ENCODE measurements around the gene MYO7A.
"Not testable (repeated sequence)": the region's sequence is repeated elsewhere in the genome, so short reads cannot be mapped to it uniquely, and the experiment has no call there.

MYO7A gene

DNA sequence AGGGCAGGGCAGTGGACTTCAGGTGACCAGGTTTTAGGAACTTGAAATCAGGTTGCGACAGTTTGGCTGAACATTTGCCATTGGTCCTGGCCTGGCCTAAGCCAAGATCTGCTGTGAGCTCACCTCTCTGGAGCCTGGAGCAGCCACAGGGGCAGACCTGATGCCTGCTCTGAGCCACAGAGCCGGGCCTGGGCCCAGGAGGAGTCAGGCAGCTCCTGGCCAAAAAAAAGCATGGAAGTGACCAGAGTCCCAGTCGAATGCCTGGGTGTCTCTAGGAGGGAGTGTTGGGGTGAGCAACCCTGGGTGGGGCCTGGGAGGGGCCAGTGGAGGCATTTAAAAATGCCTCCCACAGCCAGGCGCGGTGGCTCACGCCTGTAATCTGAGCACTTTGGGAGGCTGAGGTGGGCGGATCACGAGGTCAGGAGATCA lies 31.4 kb upstream of the MYO7A start:
- Histone ChIP-seq H3K27me3 (ENCODE audit: insufficient read depth, low read length) (no peaks in the 10 kb centered on the region), H3K4me2 (ENCODE audit: low read length) (no peak overlapping the region), H3K9ac (ENCODE audit: low read length) (no peak overlapping the region), H3F3A (ENCODE audit: insufficient read depth, low read length) (no peaks in the 10 kb centered on the region), H3K36me3 (ENCODE audit: insufficient read depth, low read length) (no peaks in the 10 kb centered on the region), H3K4me3 (ENCODE audit: low read depth, low read length, poor library complexity, severe bottlenecking) (no peak overlapping the region), H2AFZ (ENCODE audit: low read length) (no peak overlapping the region), H3K4me1 (ENCODE audit: insufficient read depth, low read length, severe bottlenecking) (no peaks in the 10 kb centered on the region), H3K9me3 (ENCODE audit: low read length) (no peaks in the 10 kb centered on the region), H3K9me2 (ENCODE audit: low read depth, low read length) (no peaks in the 10 kb centered on the region), H4K20me1 (ENCODE audit: insufficient read depth, low read length) (no peaks in the 10 kb centered on the region), H3K79me2 (ENCODE audit: insufficient read depth, low read length) (no peaks in the 10 kb centered on the region), H3K27ac (ENCODE audit: low read depth, low read length, poor library complexity, severe bottlenecking) (no peak overlapping the region)
- TF ChIP-seq, protein P1, sequence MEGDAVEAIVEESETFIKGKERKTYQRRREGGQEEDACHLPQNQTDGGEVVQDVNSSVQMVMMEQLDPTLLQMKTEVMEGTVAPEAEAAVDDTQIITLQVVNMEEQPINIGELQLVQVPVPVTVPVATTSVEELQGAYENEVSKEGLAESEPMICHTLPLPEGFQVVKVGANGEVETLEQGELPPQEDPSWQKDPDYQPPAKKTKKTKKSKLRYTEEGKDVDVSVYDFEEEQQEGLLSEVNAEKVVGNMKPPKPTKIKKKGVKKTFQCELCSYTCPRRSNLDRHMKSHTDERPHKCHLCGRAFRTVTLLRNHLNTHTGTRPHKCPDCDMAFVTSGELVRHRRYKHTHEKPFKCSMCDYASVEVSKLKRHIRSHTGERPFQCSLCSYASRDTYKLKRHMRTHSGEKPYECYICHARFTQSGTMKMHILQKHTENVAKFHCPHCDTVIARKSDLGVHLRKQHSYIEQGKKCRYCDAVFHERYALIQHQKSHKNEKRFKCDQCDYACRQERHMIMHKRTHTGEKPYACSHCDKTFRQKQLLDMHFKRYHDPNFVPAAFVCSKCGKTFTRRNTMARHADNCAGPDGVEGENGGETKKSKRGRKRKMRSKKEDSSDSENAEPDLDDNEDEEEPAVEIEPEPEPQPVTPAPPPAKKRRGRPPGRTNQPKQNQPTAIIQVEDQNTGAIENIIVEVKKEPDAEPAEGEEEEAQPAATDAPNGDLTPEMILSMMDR (IDR thresholded peaks at IDR 0.05; ENCODE audit: low read length) = no peak
- no peak for TF ChIP-seq EZH2 (IDR thresholded peaks at IDR 0.05; ENCODE audit: borderline replicate concordance, low read length)

- H3K36me3 ChIP-seq (ENCODE audit: insufficient read depth, low read length); H3K79me2 ChIP-seq (ENCODE audit: insufficient read depth, low read length); H3K4me1 ChIP-seq (ENCODE audit: insufficient read depth, low read length, severe bottlenecking); H3K27ac ChIP-seq (ENCODE audit: low read depth, low read length, poor library complexity, severe bottlenecking); H3K27me3 ChIP-seq (ENCODE audit: insufficient read depth, low read length); H3K9me3 ChIP-seq (ENCODE audit: low read length); H2AFZ ChIP-seq (ENCODE audit: low read length); H4K20me1 ChIP-seq (ENCODE audit: insufficient read depth, low read length); H3K4me3 ChIP-seq (ENCODE audit: low read depth, low read length, poor library complexity, severe bottlenecking); H3K9me2 ChIP-seq (ENCODE audit: low read depth, low read length); H3K4me2 ChIP-seq (ENCODE audit: low read length); H3F3A ChIP-seq (ENCODE audit: insufficient read depth, low read length); H3K9ac ChIP-seq (ENCODE audit: low read length): not testable (repeated sequence)
Measured at GRCh38 chr11:77097180-77097579, 30.9 kb upstream of the MYO7A start.

- H3K4me2 ChIP-seq (ENCODE audit: low read length) = no peak overlapping the region
- TF ChIP-seq, protein P1 (IDR thresholded peaks at IDR 0.05; ENCODE audit: low read length) = no peak
- TF ChIP-seq EZH2 (IDR thresholded peaks at IDR 0.05; ENCODE audit: borderline replicate concordance, low read length) = no peak
- no peaks in the 10 kb centered on the region for H3K27me3 ChIP-seq (ENCODE audit: insufficient read depth, low read length)
- no peaks in the 10 kb centered on the region for H3K79me2 ChIP-seq (ENCODE audit: insufficient read depth, low read length)
- no peak overlapping the region for H2AFZ ChIP-seq (ENCODE audit: low read length)
- H3K4me3 ChIP-seq (ENCODE audit: low read depth, low read length, poor library complexity, severe bottlenecking) = no peak overlapping the region
- no peaks in the 10 kb centered on the region for H3K4me1 ChIP-seq (ENCODE audit: insufficient read depth, low read length, severe bottlenecking)
- no peak overlapping the region for H3K9ac ChIP-seq (ENCODE audit: low read length)
- no peaks in the 10 kb centered on the region for H3K9me2 ChIP-seq (ENCODE audit: low read depth, low read length)
- no peaks in the 10 kb centered on the region for H3F3A ChIP-seq (ENCODE audit: insufficient read depth, low read length)
- H3K36me3 ChIP-seq (ENCODE audit: insufficient read depth, low read length) = no peaks in the 10 kb centered on the region
- H3K9me3 ChIP-seq (ENCODE audit: low read length) = no peaks in the 10 kb centered on the region
- H3K27ac ChIP-seq (ENCODE audit: low read depth, low read length, poor library complexity, severe bottlenecking) = no peak overlapping the region
- no peaks in the 10 kb centered on the region for H4K20me1 ChIP-seq (ENCODE audit: insufficient read depth, low read length)
Measured at GRCh38 chr11:77100166-77101042, 27.6 kb upstream of the MYO7A start.

Measured in OCI-LY1 (cell line).